Fibroblast of the aortic adventitia (primary cell): Measurements from ENCODE around the gene MEGF11. TPM values are rescaled to one million over a fixed set of nuclear protein-coding genes. Genes with fewer than 3 reads are reported as not detected.

Source experiments
- DNase-seq: peaks from one replicate; pipeline ENCODE4 v3.0.0-alpha.2; 2010; ENCODE audit warnings: low read depth
- H3K4me3 ChIP-seq: 2 replicates; pipeline ENCODE4 v1.5.1; 2011; ENCODE audit warnings: low read depth, mild to moderate bottlenecking, control low read depth, low read length, moderate library complexity
- total RNA-seq: library from RNA; depleted of rRNA; stranded (reverse); fragments of >200 nt; gene quantifications from 2 replicates; pipeline ENCODE4 v1.2.3, GENCODE V29; 2012; ENCODE audit warnings: low replicate concordance
- TF ChIP-seq, protein P1 (sequence below): IDR thresholded peaks from 2 replicates; pipeline ENCODE4 v1.5.1; 2011; ENCODE audit warnings: mild to moderate bottlenecking, low read length, control low read depth, inconsistent platforms; ENCODE audit not compliant: insufficient read depth

The MEGF11 gene
- total RNA-seq, 1 donor = 0.36 TPM

DNA sequence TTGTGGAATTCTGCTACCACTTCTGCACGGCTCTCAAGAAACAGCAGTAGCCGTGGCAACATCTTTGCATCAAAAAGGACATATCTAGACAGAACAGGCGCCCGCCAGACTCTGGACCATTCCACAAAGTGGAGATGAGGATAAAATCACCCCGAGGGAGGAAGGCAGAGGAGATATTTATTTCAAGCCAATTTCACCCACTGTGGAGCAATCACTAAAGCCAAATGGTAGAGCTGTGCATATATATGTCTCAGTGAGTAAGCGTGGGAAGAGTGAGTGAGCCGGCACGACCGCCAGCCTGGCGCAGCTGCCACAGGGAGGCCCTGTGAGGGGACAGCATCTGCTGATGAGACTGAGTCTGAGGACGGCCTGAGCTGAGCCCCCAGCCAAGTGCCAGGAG lies 111.3 kb downstream of the MEGF11 start:
- DNase-seq = no peak
- no peak overlapping the region for H3K4me3 ChIP-seq
- TF ChIP-seq, protein P1, sequence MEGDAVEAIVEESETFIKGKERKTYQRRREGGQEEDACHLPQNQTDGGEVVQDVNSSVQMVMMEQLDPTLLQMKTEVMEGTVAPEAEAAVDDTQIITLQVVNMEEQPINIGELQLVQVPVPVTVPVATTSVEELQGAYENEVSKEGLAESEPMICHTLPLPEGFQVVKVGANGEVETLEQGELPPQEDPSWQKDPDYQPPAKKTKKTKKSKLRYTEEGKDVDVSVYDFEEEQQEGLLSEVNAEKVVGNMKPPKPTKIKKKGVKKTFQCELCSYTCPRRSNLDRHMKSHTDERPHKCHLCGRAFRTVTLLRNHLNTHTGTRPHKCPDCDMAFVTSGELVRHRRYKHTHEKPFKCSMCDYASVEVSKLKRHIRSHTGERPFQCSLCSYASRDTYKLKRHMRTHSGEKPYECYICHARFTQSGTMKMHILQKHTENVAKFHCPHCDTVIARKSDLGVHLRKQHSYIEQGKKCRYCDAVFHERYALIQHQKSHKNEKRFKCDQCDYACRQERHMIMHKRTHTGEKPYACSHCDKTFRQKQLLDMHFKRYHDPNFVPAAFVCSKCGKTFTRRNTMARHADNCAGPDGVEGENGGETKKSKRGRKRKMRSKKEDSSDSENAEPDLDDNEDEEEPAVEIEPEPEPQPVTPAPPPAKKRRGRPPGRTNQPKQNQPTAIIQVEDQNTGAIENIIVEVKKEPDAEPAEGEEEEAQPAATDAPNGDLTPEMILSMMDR = no peak

GRCh38 chr15:66139591-66140207 lies 113.9 kb downstream of the MEGF11 start:
- H3K4me3 ChIP-seq = no peak overlapping the region
- no peak for DNase-seq
- TF ChIP-seq, protein P1 = no peak

GRCh38 chr15:66138892-66139590 lies 114.5 kb downstream of the MEGF11 start:
- DNase-seq = peak; percentile 1
- no peak overlapping the region for H3K4me3 ChIP-seq
- TF ChIP-seq, protein P1 = no peak

GRCh38 chr15:66138096-66138783 lies 115.3 kb downstream of the MEGF11 start:
- TF ChIP-seq, protein P1 = no peak
- H3K4me3 ChIP-seq = no peak overlapping the region
- DNase-seq = no peak

GRCh38 chr15:66136948-66137347 lies 116.6 kb downstream of the MEGF11 start:
- no peak for DNase-seq
- TF ChIP-seq, protein P1 = no peak
- no peak overlapping the region for H3K4me3 ChIP-seq

GRCh38 chr15:66135664-66136063 lies 117.9 kb downstream of the MEGF11 start:
- DNase-seq = no peak
- TF ChIP-seq, protein P1 = no peak
- H3K4me3 ChIP-seq = no peak overlapping the region
